Measurements from ENCODE around the gene NOS2.
A peak's percentile ranks its signal among the peaks of the same experiment; 100 is the strongest.
"Not testable (repeated sequence)": the region's sequence is repeated elsewhere in the genome, so short reads cannot be mapped to it uniquely, and the experiment has no call there.

Gene NOS2

DNA sequence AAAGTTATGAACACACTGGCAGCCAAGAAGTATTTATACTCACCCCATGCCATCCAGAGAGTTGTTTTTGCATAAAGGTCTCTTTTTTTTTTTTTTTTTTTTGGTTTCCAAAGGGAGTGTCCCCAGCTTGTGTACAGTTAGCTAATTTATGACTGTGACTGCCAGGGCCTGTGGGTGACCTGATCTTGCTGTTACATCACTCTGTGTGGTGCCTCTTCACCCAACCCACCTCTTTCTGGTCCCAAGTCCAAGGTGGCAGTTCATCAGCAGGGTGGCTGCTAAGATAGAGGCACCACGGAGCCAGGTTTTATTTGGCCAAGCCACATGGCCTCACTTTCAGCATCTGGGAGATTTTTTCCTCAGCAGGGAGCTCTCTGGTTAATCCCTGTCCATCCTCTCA is at the start of gene NOS2:
Gene NOS2, minus strand, starts transcription at position 8 of the 400 bp plus-strand sequence. CDS start 1,720 bp downstream, outside the sequence.
- no peak for DNase-seq

DNA sequence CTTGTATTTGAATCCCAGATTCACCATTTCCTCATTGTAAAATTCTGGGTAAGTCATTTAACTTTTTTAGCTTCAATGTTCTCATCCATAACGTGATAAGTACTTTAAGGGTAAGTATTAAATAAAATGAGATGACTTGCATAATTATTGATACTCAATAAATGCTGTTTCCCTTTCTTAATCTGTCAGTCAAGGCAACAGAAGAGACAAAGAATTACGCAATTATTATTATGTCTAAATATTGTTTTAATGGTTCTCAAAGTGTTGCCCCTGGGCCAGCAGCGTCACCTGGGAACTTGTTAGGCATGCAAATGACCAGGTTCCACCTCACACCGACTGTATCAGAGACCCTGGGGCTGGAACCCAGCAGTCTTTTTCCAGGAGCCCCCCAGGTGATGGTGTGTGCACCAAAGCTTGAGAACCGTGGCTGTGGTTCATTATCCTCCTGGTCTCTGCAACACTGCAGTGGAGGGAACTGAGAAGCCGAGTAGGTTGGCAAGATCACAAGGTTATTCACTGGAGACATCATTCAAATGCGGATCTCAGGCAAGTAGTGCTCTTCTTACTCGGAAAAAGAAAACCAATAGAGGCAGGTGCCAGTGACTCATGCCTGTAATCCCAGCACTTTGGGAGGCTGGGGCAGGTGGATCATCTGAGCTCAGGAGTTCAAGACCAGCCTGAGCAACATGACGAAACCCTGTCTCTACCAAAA is 49.3 kb upstream of the NOS2 start:
- no peak for DNase-seq

DNA sequence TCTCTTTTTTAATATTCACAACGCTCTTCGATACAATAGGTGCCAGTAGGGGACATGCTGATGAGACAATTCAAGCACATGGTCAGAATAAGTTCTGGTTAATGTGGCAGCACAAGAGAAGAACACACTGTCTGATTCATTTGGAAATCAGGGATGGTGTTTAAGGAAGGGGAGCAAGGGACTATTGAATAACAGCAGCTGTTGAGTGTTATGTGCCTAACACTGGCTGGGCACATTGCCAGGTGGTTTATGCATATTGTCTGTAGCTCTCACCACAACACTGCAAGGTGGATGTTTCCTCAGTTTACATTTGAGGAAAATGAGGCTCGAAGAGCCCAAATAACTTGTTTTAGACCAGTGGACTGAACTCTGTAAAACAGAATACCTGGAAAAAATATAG is 48.6 kb upstream of the NOS2 start:
- DNase-seq = no peak

DNA sequence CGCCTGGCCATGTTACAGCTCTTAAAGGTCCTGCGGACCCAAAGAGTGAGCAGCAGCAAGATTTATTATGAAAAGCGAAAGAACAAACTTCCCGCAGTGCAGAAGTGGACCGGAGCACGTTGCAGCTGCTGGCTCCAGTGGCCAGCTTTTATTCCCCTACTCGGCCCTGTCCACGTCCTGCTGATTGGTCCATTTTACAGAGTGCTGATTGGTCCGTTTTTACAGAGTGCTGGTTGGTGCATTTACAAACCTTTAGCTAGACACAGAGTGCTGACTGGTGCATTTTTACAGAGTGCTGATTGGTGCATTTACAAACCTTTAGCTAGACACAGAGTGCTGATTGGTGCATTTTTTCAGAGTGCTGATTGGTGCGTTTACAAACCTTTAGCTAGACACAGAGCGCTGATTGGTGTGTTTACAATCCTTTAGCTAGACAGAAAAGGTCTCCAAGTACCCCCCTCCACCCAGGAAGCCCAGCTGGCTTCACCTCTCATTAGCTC is 46.5 kb upstream of the NOS2 start:
- DNase-seq = not testable (repeated sequence)

DNA sequence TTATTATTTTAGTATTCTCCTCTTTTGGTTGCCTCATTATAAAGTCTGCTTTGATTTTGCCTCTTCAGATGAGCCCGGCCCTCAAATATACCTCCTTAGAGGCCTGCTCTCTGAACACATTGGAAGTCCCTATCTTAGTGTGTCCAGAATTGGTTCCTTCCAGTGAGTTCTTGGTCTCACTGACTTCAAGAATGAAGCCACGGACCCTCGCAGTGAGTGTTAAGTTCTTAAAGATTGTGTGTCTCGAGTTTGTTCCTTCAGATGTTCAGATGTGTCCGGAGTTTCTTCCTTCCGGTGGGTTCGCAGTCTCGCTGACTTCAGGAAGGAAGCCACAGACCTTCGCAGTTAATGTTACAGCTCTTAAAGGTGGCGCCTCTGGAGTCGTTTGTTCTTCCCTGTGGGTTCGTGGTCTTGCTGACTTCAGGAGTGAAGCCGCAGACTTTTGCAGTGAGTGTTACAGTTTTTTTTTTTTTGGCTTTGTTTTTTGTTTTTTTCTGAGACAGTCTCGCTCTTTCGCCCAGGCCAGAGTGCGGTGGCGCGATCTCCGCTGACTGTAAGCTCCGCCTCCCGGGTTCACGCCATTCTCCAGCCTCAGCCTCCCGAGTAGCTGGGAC is 45.8 kb upstream of the NOS2 start:
- peak; percentile 24 to 26 for DNase-seq

DNA sequence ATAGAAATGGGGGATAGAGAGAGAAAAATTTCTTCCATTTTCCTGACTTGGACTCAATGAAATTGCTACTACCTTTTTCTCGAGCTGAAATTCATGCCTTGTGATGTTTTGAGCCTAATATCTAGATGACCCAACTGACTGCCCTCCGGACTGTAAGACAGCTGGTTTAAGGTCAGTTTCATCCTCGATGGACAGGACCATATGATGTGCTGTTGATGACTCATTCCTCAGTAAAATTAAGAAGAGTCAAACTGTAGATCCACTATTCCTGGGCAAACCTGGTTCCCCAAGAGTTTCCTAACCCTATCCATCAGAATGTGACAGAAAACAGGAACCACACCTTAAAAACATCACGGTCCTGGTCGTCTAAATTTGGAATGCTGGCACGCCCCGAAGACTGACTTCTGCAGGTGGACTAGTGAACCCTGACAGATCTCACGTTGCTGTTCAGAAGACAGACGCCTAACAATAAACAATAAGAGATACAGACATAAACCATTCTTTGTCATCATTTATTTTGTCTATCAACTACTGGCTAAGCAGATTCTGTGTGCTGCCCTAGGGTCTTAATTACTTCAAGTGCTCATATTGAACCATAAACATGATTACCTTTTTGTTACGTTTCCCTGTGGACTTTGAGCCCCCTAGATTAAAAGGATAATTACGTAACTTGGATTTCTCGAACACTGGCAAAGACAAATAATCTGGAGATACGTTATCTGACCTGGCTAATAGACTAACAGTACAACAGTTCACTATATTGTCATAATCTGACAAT is 45.1 kb upstream of the NOS2 start:
- DNase-seq = no peak

DNA sequence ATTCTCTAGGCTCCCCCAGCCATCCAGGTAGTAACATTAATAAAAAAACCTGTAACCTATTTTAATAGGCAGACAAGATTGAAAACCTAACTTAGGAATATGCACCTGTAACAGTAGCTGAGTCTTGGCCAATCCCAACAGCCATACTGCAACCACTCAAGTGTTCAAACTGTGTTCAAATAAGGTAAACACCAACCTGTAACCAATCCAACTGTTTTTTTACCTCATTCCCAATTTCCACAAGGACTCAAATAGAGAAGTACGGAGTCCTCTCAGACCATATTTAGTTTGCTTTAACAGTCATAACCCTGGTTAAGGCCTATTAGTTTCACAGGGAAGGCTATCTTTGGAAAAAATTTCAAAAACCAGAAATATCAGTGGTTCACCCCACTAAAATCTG is 40.4 kb upstream of the NOS2 start:
- DNase-seq = no peak

DNA sequence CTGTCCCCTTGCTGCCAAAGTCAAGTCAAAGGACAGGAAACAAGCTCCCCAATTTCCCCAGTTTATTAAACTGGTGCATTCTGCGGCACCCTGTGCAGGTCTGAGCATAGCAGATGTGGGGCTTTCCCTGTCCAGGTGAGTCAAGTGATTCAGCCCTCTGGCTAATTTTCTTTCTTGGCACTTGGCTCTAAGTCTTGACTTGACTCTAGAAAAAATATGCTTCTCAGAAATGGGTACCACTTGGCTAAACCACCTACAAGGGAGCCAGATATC is 40.0 kb upstream of the NOS2 start:
- not testable (repeated sequence) for DNase-seq

DNA sequence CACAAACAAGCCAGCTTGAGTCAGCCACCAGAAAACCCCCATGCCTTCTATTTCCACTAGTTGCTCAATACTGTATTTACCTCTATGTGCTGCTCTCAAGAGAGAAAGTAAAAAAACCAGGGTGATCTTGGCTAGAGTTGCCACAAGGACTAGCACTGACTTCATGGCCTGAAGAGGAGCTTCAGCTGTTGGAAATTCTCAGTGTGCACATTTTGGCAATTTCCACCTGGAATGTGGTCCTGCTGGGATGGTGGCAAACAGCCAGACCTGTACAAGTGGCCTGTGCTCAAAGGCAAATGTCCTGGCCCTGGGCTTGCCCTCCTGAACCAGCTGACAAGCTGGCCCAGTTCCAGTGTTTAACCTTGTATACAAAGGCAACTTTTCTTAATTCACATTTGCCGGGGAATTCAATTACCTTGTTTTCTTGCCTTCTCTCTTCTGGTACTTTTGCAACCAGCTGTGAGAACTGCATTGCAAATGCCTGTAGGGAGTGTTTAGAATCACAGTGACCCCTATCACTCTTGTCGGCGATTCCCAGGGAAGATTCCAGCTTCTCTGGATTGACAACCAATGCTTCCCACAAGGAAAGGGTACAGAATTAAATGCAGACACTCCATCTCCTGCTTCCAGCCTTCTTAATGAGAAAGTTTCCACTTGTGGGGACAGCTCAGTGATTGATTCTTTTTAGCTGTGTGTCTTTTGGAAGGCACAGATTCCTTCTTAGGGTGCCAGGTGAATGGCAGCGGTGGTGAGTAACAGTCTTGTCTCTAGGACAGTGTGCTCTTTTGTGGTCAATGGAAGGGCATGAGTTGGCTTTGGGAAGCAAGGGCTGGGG is 39.5 kb upstream of the NOS2 start:
- not testable (repeated sequence) for DNase-seq

DNA sequence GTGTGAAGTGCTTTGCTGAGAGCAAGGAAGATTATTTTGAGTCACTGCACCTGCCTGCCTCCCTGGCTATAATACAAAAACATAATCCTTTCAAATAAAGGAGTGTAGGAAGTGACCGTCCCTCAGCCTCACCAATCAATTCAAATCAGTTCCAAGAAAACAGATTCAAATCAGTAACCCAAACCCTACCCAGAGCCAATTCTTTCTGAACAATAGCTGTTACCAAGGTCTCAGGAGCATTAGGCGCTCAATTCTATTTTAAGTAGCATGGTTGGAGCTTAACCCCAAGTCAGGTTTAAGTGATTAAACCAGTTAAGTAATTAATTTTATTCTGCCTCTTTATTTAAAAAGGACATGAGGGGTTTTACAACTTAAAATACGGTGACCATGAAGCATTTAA is 38.3 kb upstream of the NOS2 start:
- not testable (repeated sequence) for DNase-seq

DNA sequence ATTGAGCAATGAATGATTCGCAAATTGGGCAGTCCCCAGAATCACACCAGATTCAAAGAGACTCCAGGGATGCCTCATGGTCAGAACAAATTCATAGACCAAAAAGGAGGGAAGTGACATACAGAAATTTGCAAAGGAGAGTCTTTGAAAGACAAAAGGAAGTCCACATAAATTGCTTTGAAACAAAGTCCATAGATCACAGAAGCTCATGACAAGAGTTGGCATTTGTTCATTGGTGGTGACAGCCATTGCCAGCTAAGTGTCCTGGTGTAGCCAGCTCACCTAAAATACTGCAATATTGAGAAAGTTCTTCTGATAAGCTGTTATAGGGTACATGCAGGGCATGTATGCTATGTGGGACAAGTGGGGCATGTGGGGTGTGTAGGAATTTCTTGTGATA is 37.4 kb upstream of the NOS2 start:
- not testable (repeated sequence) for DNase-seq

DNA sequence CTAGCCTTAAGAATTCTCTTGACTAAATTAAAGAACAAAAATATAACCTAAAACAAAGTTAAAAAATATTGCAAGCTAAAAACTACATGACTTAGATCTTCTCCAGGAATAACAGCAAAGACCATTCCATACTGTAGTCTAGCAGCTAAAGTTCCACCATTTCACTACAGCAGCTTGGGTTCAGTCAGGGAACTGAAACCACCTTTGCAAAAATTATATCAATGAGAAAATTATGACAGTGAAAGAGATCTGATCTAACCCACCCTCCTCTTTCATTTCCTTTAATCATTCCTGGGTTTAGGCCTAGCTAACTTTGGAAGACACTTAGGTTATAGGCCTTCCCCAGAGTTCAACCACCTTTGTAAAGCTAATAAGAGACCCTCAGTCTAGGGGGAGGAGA is 36.3 kb upstream of the NOS2 start:
- DNase-seq = no peak

DNA sequence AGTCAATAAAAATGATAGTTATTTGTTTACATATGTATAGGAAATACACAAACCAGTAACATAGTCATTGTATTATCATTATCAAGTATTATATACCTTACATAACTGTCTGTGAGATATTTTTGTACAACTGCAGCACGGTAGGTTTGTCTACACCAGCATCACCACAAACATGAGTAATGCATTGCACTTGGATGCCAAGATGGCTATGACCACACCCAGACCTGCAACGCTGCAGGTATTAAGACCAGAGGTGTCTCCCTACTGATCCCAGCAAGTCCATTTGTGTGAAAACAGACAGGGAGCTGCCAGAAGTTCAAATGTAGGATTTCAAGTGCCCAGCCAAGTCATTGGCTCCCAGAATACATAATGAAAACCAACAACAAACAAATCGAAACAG is 34.2 kb upstream of the NOS2 start:
- DNase-seq = no peak

DNA sequence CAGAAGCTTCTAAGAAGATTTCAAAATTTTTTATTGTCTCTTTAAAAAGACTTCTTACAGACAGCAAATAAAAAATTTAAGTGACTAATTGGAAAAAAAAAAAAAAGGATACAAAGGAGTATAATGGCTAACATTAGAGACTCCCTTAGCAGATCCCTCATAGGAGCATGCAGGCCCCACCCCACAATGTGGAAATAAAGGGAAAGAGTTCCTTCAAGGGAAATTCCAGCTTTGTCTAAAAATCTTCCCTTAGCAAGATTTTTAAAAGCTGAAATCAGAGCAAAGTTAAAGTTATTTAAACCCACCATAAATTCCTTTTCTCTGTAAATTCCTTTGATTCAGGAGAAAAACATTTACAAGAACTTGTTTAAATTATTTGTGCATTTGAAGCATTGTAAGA is 32.5 kb upstream of the NOS2 start:
- no peak for DNase-seq

DNA sequence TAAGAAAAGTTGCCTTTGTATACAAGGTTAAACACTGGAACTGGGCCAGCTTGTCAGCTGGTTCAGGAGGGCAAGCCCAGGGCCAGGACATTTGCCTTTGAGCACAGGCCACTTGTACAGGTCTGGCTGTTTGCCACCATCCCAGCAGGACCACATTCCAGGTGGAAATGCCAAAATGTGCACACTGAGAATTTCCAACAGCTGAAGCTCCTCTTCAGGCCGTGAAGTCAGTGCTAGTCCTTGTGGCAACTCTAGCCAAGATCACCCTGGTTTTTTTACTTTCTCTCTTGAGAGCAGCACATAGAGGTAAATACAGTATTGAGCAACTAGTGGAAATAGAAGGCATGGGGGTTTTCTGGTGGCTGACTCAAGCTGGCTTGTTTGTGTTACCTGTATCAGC is 29.6 kb upstream of the NOS2 start:
- not testable (repeated sequence) for DNase-seq

DNA sequence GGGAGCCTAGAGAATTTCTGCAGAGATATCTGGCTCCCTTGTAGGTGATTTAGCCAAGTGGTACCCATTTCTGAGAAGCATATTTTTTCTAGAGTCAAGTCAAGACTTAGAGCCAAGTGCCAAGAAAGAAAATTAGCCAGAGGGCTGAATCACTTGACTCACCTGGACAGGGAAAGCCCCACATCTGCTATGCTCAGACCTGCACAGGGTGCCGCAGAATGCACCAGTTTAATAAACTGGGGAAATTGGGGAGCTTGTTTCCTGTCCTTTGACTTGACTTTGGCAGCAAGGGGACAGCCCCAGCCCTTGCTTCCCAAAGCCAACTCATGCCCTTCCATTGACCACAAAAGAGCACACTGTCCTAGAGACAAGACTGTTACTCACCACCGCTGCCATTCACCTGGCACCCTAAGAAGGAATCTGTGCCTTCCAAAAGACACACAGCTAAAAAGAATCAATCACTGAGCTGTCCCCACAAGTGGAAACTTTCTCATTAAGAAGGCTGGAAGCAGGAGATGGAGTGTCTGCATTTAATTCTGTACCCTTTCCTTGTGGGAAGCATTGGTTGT is 28.9 kb upstream of the NOS2 start:
- not testable (repeated sequence) for DNase-seq

DNA sequence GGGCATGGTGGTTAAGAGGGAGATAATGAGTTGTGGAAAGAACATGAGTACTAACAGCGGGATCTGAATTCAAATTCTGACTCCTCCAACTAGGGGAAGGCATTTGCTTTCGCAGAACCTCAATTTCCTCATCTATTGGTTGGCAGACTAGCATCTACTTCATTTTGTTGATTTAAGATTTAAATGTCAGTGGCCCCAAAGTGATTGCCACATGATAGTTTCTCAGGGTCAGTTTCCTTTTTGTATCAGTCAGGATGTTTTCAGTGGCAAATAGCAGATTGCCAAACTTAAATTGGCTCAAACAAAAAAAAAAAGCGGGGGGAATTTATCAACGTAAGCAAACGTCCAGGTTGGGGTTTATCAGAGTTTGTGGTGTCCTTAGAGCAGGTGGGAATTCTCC is 25.1 kb upstream of the NOS2 start:
- DNase-seq = no peak

DNA sequence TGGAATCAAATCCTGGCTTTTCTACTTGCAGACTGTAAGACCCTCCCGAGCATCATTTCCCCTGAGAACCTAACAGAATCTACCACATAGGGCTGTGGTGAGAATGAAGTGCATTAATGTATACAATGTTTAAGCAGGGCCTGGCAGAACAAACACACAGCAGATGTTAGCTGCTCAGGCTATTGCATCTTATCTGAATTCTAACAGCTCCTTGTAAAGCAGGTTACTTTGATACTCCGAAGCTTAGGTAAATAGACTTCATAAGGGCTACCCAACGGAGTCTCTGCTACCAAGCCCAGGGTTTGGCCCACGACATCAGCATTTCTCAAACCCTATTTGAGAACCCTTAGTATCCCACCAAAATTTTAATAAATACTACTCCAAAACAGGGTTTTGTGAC is 24.4 kb upstream of the NOS2 start:
- no peak for DNase-seq

DNA sequence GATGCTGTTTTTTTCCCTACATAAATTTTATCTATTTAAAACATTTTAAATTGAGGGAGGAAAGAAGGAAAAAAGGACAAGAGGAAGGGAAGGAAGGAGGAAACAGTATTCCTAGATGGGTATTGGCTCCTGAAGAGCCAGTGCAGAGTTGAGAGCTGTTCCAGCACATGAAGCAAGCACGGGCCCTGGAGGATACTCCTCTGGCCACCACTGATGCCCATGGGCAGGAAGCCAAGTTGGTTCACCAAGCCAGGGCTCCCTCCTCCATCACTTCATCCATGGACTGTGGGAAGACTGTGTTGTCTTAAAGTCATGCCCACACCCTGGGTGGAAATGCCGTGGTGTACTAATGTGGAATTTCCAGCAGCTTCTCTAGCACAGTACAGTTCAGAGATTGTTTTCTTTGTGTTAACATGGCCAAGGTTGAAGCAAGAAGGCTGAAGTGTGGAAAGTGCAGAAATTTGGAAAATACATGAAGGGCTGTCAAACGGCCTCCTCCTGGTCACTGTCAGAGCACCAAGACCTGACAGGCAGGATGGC is 23.9 kb upstream of the NOS2 start:
- DNase-seq = no peak

DNA sequence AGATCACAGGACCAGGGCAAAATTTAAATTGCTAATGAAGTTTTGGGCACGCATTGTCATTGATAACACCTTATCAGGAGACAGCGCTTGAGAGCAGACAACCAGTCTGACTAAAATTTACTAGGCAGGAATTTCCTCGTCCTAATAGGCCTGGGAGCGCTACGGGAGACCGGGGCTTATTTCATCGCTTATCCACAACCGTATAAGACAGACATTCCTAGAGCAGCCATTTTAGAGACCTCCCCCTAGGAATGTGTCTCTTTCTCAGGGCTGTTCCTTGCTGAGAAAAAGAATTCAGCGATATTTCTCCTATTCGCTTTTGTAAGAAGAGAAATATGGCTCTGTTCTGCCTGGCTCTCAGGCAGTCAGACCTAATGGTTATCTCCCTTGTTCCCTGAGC is 21.8 kb upstream of the NOS2 start:
- not testable (repeated sequence) for DNase-seq

DNA sequence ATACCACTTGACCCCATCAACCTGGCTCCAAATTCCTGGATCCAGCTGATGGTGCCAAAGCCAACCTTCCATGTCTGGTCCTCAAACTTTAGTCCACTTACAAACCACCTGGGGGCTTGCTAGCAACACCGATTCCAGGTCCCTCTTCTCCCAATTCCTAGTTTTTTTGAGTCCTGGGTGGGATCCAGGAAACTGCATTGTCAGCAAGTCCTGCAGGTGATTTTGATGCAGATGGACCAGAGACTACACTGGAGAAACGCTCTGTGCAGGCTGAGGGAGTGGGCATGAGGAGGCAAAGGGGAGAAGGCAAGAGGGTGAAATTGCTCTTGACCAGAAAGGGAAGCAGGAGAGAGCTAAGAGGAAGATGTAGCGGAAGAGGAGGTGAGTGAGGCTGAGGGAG is 21.0 kb upstream of the NOS2 start:
- DNase-seq = no peak

DNA sequence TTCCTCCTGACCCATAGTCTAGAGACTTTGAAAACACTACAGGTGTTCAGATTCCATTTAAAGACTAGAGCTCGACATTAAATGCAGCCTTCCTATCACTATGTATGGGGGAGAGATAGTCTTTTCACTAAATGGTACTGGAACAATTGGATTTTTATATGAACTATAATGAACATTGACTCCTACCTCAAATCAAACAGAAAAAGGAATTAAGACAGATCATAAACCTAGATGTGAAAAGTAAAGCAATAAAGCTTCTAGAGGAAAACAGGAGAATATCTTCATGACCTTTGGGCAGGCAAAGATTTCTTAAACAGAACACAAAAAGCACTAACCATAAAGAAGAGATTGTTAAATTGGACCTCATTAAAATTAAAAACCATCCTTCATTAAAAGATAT is 18.8 kb upstream of the NOS2 start:
- no peak for DNase-seq

Measured in AML-193 (cell line).